Keratinocyte (primary cell): ENCODE measurements around the gene ADGRB3.

Source experiments
- EZH2 ChIP-seq: IDR thresholded peaks from one replicate; pipeline ENCODE4 v1.6.1; 2012; ENCODE audit warnings: inconsistent platforms, mild to moderate bottlenecking, low read length, moderate library complexity
- TF ChIP-seq, protein P1 (sequence below), 3 experiments: IDR thresholded peaks in 1 of 3; conservative IDR thresholded peaks in 1 of 3; optimal IDR thresholded peaks in 1 of 3; 2 replicates in 2 of 3; 3 replicates in 1 of 3; pipeline versions ENCODE3 to v1.5.1; 2011; ENCODE audit warnings: low read length in 3 of 3, mild to moderate bottlenecking in 3 of 3, moderate library complexity in 2 of 3, control low read depth in 1 of 3, inconsistent platforms in 1 of 3; ENCODE audit not compliant: insufficient read depth in 2 of 3; ENCODE audit errors: extremely low read depth in 1 of 3

DNA sequence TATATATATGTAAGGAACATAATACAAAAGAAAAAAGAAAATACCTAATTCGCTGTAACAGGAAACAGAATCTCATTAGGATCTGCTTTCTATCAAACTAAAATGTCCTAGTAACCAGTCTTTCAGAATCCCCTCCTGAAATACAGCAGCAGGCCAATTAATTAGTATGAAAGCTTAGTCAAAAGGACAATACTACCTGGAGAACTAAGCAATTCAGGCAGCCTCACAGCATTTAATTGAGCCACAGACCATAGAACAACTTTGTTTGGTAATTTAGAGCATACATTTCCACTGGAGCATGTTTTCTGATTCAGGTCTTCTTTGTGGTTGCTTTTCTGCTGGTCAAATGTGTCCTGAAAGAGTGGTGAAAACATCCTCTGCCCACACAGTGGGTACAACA lies 645.8 kb downstream of the ADGRB3 start:
- TF ChIP-seq, protein P1, sequence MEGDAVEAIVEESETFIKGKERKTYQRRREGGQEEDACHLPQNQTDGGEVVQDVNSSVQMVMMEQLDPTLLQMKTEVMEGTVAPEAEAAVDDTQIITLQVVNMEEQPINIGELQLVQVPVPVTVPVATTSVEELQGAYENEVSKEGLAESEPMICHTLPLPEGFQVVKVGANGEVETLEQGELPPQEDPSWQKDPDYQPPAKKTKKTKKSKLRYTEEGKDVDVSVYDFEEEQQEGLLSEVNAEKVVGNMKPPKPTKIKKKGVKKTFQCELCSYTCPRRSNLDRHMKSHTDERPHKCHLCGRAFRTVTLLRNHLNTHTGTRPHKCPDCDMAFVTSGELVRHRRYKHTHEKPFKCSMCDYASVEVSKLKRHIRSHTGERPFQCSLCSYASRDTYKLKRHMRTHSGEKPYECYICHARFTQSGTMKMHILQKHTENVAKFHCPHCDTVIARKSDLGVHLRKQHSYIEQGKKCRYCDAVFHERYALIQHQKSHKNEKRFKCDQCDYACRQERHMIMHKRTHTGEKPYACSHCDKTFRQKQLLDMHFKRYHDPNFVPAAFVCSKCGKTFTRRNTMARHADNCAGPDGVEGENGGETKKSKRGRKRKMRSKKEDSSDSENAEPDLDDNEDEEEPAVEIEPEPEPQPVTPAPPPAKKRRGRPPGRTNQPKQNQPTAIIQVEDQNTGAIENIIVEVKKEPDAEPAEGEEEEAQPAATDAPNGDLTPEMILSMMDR (optimal IDR thresholded peaks at IDR 0.05 in 1 of 3, IDR thresholded peaks at IDR 0.05 in 1 of 3, conservative IDR thresholded peaks at IDR 0.05 in 1 of 3; ENCODE audit: extremely low read depth in 1 of 3, insufficient read depth in 2 of 3, low read length in 3 of 3) = no peak
- TF ChIP-seq EZH2 = no peak
